Kidney capillary endothelial cell (primary cell): ENCODE measurements around the gene PDHX.
A peak's percentile ranks its signal among the peaks of the same experiment; 100 is the strongest.

Source experiments
- DNase-seq: peaks from one replicate; pipeline ENCODE4 v3.0.0-alpha.2; 2018; ENCODE audit warnings: low spot score

Gene PDHX

DNA sequence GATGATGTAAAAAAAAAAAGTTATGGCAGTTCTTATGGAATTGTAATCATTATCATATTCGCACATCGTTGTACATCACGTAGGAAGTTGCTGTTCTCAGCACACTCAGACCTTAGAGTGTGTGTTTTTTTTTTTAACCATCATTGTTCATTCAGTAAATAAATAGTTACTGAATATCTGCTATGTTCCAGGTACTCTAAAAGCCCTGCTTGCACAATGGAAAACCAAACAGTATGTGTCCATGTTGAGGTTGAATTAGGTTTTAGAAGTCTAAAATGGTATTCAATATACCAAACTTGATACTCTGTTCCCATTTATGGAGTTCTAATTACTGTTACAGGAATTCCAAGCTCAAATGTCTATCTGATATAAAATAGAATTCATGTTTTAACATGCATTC, 41.2 kb downstream of the PDHX start:
- no peak for DNase-seq

- no peak for DNase-seq
Measured at GRCh38 chr11:34959770-34960169, 43.4 kb downstream of the PDHX start.

- no peak for DNase-seq
Measured at GRCh38 chr11:34960277-34960676, 43.9 kb downstream of the PDHX start.

DNA sequence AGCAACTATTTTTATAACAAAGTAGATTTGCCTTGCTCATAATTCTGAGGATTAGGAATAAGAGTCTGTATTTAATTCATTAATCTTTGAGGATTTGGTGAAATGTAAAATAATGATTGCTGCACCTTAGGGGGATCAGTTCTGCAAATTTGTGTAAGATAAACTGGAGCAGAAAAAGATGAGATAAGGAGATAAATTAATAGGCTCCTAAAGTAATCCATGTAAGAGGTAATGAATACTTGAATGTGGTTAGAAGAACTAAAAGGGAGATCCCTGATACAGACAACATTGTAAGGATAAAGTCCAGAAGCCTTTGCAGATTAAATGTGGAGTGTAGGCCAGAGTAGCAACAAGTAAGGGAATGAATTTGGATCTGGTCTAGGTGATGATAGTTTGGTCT, 45.6 kb downstream of the PDHX start:
- no peak for DNase-seq

DNA sequence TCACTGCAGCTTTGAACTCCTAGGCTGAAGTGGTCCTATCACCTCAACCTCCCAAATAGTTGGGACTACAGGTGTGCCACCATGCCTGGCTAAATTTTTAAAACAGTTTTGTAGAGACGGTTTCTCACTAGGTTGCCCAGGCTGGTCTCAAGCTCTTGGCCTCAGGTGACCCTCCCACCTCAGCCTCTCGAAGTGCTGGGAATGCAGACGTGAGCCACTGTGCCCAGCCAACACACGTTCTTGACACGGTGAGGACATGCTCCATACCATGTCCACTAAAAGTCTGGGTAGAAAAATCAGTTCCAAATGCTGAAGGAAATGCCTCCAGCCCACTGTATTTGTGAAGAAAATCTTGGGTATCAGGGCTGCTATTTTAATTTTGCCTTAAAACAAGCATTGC, 46.9 kb downstream of the PDHX start:
- DNase-seq = no peak

DNA sequence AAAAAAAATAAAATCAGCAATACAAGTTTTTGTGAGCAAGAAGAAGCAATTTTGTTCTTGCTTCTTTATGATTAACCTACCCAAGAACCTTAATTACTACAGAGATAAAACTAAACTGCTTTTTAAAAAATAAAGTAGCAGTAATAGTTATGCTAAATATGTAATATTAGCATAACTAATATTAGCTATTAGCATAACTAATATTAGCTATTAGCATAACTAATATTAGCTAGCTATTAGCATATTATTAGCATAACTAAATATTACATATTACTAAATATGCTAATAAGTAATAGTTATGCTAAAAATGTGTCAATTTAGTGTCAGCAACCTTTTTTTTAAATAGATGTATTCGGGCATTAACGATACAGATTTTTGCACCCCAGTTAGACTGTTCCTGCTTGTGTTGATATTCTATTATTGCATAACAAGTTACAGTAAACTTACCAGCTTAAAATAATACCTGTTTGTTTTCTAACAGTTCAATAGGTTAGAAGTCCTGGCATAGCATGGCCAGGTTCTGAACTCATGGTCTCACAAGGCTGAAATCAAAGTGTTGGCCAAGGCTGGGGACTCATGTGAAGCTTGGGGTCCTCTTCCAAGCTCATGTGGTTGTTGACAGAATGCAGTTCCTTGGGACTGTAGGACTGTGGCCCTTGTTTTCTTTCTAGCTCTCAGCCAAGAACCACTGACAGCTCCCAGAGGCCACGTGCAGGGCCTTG, 48.4 kb downstream of the PDHX start:
- DNase-seq = no peak

DNA sequence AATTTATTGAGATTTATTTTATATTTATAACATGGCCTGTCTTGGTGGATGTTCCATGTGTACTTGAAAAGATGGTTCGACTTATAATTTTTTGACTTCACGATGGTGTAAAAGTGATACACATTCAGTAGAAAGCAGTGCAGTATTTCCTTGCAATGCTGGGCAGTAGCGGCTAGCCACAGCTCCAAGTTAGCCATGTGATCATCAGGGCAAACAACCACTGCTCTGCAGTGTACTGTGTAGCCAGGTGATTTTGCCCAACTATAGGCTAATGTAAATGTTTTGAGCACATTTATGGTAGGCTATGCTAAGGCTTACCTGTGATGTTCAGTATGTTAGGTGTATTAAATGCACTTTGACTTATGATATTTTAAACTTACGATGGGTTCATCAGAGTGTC, 52.4 kb downstream of the PDHX start:
- no peak for DNase-seq

DNA sequence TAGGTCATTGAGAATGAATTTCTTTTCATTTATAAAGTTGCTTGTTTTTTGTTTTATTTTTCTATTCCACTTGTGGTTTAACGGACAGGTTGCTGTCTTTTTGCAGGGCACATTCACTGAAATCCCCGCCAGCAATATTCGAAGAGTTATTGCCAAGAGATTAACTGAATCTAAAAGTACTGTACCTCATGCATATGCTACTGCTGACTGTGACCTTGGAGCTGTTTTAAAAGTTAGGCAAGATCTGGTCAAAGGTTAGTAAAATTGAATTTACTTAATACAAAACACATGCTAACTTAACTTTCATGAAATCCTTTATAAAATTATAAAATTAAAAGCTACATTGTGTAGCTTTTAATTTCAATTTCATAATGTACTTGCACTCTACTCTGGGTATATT, 53.6 kb downstream of the PDHX start:
- no peak for DNase-seq

GRCh38 chr11:34970480-34970879, 54.1 kb downstream of the PDHX start:
- no peak for DNase-seq

GRCh38 chr11:34971928-34972327, 55.5 kb downstream of the PDHX start:
- DNase-seq = no peak

GRCh38 chr11:34972366-34972765, 55.9 kb downstream of the PDHX start:
- DNase-seq = no peak

GRCh38 chr11:34972892-34973291, 56.5 kb downstream of the PDHX start:
- no peak for DNase-seq

DNA sequence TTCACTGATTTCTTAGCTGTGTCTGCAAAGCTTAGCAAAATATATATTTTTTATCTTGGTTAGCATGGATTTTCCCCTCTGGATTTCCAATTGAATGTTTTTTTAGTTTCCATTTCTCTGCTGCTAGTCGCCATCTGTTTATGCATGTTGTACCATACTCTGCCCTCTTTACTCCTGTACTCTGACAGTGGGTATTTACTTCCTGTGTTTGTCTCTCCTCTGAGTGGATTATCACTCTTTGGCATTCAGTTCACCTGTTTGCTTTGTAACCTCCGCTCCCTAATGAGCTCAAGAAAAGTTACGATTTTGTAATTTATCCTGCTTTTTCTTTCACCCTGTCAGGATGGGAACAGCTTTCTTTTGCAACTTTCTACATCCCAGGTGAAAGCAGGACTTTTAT, 59.1 kb downstream of the PDHX start:
- no peak for DNase-seq

GRCh38 chr11:34976496-34977088, 60.2 kb downstream of the PDHX start:
- no peak for DNase-seq

DNA sequence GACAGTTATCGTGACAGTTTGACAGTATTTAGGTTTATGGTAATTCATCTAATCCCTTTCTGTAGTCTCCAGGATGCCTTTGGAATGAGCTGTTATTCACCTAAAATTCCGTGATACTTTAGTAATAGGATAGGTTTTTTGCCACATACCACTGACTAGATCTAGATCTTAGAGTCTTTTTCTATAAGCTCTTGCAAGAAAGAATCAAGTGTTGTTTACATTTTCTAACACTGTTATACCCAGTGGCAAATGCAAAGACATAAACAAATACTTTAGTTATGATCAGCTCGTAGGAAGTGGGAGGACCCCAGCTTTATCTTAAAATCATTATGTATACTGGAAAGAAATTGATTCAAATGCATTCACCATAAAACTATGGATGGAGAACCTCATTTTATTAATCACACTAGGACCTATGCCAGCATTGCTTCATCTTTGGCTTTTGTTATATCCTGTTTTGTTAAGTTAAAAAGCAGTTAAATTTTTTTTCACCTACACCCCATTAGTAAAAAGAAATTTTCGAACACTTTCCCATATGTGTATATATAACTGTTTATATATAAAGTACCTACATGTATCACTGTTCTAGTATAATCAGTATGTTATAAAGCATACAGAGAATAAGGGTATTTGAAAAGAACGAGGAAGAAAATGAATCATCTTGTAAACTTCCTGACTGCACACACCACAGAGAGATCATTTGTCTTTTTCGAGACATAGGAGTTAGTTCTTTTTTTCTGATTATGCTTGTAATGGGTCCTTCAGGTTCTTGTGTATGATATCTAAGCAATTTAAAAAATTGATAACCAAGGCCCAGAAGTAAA, 60.9 kb downstream of the PDHX start:
- DNase-seq = peak; percentile 35

GRCh38 chr11:34978236-34979191, 62.1 kb downstream of the PDHX start:
- DNase-seq = no peak

- DNase-seq = no peak
Measured at GRCh38 chr11:34984514-34984913, 68.1 kb downstream of the PDHX start.

- no peak for DNase-seq
Measured at GRCh38 chr11:34986883-34987520, 70.6 kb downstream of the PDHX start.

GRCh38 chr11:34987617-34988016, 71.2 kb downstream of the PDHX start:
- DNase-seq = no peak

DNA sequence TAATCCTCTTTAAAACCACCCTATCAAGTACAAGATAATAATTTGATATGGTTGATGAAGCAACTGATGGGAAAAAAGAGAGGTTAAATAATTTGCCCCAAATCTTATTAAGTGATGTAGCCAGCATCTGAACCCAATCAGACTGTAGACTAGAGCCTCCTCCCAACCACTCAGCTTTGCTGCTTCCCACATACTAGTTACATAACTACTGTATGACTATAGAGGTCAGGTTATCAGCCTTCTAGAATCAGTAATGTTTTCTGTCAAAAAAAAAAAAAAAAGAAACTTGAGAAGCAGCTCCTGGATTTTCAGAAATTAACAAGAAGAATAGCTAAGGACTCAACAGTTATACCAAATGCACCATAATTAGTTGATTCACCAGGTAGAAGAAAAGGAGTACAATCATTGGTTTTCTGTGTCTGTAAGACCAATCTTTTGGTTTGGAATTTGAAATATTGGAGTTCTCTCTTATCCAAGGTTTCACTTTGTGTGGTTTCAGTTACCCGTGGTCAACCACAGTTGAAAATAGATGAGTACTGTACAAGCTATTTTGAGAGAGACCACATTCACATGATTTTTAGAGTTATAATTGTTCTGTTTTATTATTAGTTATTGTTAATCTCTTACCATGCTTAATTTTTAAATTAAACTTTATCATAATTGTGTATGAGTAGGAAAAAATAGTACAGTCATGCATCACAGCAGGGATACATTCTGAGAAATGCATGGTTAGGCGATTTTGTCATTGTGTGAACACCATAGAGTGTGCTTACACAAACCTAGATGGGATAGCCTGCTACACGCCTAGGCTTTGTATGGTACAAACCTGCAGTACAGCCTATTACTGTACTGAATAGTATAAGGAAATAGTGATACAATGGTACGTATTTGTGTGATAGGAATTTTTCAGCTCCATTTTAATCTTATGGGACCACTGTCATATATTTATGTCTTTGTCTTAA, 72.2 kb downstream of the PDHX start:
- no peak for DNase-seq
